Measurements from ENCODE around the gene COMT.

The COMT gene

GRCh38 chr22:19992481-19992911, 50.9 kb downstream of the COMT start:
- DNase-seq (ENCODE audit: low read depth in 1 of 2, low spot score in 1 of 2), result no peak

DNA sequence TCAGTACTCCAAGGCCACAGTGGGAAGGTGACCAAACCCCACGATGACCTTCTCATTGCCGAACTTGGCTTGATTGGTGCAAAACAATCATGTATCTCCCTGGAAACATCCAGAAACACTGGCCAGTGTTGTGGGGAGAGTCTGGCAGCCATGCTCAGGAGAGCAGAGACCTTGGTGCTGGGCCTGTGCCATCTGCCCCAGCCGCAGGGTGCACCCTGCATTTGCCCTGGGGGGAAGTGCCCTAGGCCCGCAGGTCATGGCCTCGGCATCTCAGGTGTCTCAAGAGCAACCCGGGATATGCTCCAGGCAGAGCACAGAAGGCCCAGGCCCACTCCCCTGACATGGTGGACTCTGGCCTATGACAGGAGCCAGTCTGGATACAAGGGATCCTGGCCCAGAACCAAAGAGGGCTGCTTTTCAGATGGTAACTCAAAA, 51.4 kb downstream of the COMT start:
- no peak for DNase-seq (ENCODE audit: low read depth in 1 of 2, low spot score in 1 of 2)

GRCh38 chr22:19993926-19994325, 52.4 kb downstream of the COMT start:
- DNase-seq (ENCODE audit: low read depth in 1 of 2, low spot score in 1 of 2), result no peak

GRCh38 chr22:19994851-19995610, 53.5 kb downstream of the COMT start:
- no peak for DNase-seq (ENCODE audit: low read depth in 1 of 2, low spot score in 1 of 2)

DNA sequence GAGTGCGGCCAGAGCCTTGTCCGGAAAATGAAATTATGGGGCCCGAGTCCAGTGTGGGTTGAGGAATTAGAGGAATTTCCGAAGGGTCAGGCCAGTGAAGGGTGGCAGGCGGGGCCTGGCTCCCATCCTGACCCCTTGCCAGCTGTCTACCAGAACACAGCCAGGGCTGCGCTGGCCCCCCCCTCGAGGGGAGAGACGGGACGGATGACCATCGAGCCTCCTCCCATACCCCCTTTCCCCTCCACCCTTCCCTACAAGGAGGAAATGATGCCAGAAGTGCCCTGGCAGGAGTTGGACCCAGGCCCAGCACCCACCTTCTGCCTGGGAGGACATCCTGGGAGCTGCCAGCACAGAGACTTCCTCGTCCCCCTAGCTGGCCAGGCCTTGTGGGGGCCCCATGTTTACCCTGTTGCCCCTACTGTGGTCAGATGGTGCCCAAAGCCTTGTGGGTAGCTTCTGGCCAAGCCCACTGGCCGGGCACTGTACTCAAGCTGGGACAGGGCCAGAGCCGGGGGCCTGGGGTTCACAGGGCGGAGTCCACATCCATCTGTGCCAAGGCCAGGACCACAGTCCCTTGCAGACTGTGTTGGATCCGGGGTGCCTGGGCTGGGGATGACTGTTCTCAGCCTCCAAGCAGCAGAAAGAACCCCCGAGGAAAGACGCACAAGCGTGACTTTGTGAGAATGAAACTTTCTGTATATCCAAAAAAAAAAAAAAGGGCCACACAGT, 54.2 kb downstream of the COMT start:
- no peak for DNase-seq (ENCODE audit: low read depth in 1 of 2, low spot score in 1 of 2)

GRCh38 chr22:19996694-19997384, 55.3 kb downstream of the COMT start:
- no peak for DNase-seq (ENCODE audit: low read depth in 1 of 2, low spot score in 1 of 2)

DNA sequence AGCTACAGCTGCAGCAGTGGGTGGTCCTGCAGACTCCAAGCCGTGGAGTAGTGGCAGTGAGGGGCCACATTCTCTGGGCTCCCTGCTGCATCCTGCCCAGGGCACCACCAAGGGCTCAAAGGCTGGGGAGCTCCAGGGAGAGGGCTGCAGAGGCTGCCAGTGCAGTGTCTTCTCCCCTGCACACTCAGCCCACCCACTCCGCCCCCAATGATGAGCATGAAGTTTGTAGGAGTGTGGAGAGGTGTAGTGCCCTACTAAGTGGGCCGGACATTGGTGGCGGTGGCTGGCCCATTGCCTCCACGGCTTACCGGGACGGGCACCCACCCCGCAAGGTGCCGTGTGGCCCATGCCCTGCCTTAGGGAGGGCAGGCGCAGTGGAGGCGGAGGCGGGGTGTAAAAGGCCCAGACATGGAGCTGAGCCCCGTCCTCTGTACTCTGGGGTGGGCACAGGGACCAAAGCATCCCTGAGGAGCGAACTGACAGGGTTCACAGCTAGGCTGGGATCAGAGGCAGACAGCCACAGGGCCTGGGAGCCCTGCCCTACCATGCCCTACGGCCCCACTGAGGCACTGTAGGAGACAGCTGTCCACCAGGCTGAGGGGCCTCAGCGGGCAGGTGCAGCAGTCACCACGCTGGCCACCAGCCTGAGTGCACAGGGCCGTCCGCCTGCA, 56.1 kb downstream of the COMT start:
- no peak for DNase-seq (ENCODE audit: low read depth in 1 of 2, low spot score in 1 of 2)

GRCh38 chr22:19998232-19998951, 56.8 kb downstream of the COMT start:
- no peak for DNase-seq (ENCODE audit: low read depth in 1 of 2, low spot score in 1 of 2)

- DNase-seq (ENCODE audit: low read depth in 1 of 2, low spot score in 1 of 2), result no peak
Observed at GRCh38 chr22:19998991-19999820, 57.6 kb downstream of the COMT start.

DNA sequence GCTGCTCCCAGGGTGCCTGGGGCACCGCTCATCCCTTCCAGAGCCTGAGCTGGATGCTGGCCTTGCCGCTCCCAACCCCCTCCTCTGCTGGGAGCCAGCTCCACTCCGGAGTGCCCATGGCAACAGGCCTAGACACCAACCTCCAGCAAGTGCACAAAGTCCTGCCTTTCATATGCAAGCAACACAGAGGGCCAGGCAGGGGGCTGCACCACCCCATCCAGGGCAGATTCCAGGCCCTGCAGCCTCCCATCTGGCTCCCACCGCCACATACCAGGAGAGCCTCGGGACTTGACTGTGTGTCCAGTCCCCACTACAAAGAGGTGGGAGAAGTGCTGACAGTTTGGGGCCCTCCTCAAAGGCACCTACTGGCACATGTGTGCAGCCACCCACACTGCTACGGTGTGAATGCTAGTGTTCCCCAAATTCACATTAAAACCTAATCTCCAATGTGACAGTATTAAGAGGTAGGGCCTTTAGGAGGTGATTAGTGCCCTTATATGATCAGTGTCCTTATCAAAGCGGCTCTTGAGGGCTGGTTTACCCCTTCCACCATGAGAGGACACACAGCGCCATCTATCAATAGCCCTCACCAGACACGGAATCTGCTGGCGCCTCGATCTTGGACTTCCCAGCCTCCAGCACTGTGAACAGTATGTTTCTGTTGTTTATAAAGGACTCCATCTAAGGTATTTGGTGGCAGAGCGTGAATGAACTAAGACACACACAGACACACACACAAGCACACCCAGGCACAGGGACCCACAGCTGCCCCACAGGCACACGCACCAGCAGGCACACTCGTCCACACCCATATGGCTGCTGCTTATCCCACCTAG, 58.9 kb downstream of the COMT start:
- no peak for DNase-seq (ENCODE audit: low read depth in 1 of 2, low spot score in 1 of 2)

DNA sequence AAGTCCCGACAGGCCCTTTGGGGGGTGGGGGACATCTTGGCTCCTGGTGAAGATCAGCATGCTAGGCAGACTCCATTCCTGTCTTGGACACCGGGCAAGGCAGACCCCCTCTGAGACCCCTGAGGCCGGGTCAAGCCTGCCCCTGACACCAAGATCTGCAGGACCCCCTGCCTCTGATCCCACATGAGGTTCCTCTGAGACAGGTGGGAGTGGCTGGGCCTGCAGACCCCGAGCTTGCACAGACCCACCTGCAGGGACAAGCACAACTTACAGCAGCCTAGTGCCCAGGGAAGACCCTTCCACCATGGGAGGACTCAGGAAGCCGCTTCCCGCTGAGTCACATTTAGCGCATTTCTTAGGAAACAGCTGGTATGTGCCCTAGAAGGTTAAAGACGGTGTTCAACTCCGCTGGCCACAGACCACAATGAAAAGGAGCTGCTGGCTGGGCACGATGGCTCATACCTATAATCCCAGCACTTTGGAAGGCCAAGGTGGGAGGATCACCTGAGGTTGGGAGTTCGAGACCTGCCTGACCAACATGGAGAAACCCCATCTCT, 59.6 kb downstream of the COMT start:
- DNase-seq (ENCODE audit: low read depth in 1 of 2, low spot score in 1 of 2), result no peak

- no peak for DNase-seq (ENCODE audit: low read depth in 1 of 2, low spot score in 1 of 2)
Observed at GRCh38 chr22:20002128-20002527, 60.6 kb downstream of the COMT start.

DNA sequence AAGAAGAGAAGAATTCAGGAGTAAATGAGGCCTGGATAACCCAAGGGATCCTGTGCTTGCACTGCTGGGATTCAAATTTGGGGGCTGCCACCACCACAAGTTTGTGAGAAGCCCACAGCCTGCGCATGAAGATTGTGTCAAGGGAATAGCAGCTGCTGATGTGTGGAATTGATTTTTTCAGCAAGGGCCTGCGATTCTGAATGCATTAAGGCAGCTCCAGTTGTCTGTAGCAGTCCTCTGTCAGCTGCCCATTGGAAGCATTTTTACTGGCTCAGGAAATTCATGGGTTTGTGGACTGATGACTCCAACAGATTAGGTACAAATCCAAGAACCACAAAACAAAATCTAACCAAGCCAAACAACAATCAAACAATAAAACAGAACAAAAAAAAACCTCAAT, 61.1 kb downstream of the COMT start:
- DNase-seq (ENCODE audit: low read depth in 1 of 2, low spot score in 1 of 2), result no peak

- DNase-seq (ENCODE audit: low read depth in 1 of 2, low spot score in 1 of 2), result no peak
Observed at GRCh38 chr22:20003304-20003703, 61.7 kb downstream of the COMT start.

DNA sequence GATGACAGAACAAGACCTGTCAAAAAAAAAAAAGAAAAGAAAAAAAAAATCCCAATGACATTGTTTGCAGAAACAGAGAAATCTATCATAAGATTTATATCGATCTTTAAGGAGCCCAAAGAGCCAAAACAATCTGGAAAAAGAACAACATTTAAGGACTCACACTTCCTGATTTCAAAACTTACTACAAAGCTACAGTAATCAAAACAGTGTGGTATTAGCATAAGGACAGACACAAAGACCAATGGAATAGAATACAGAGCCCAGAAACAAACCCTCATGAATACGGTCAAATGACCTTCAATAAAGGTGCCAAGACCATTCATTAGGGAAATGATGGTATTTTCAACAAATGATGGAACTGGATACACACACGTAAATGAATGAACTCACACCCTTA, 62.9 kb downstream of the COMT start:
- DNase-seq (ENCODE audit: low read depth in 1 of 2, low spot score in 1 of 2), result no peak

DNA sequence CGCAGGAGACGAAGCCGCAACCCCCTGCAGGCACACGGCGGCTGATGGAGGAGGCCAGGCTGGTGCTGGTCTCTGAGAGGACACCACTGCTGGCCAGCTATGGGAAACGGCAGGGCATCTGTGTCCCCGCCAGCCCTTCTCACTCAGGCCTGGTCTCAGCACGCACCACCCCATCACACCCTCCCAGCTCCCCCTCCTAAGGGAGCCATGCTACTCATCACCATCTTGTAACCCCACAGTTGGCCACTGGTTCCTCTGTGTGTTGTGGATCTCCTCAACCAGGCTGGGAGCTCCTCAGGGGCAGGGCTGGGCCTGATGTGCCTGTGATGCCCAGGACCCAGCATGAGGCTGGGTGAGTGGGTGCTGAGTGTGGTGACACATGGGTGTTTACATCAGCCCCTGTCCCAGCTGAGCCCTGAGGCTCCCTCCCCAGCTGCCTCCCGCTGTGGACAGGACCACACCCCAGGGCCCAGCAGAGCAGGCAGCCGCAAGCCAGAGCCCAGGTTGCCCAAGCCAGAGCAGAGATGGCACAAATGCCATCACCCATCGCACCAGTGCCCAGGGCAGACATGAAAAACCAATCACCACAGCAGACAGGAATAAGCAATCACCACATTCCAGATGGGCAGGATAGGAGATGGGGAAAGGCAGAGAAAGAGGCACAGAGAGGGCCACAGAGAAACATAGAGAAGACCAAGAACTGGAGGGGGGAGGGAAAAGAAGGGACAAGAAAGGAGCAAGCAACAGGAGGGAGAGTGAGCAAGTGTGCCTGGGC, 66.8 kb downstream of the COMT start:
- DNase-seq (ENCODE audit: low read depth in 1 of 2, low spot score in 1 of 2), result no peak

- DNase-seq (ENCODE audit: low read depth in 1 of 2, low spot score in 1 of 2), result no peak
Observed at GRCh38 chr22:20009018-20009491, 67.5 kb downstream of the COMT start.

Data from activated CD4-positive, alpha-beta T cell treated with anti-CD3 and anti-CD28 coated beads, Interleukin-2, amount 50 U/mL, for 24 hours (primary cell).